DMS114 treated with DMSO at 0.1 percent for 48 hours (cell line): ENCODE results near the gene TMEM94.
"Not testable (repeated sequence)": the region's sequence is repeated elsewhere in the genome, so short reads cannot be mapped to it uniquely, and the experiment has no call there.

ENCODE experiments used
- DNase-seq: peaks from one replicate; lab custom pipeline; 2025; ENCODE audit not compliant: unreplicated experiment; lab: John Stamatoyannopoulos, UW

The TMEM94 gene

DNA sequence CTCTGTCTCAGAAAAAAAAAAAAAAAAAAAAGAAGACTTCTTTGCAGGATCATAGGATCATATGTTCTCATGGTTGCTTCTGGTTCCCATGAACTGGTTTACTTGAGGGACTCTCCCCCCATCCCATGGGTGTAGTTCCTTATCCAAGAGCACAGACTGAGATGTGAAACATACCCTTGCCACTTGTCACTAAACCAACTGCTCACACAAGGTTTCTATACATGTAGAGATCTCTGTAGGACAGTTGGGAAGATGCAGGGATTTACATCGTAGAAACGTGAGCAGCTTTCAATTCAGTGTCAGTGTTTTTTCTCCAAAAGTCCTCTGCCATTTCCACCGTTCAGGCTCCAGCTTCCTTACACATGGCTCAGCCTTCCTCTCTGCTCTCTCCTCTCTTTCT lies 11.1 kb upstream of the TMEM94 start:
- DNase-seq = no peak

DNA sequence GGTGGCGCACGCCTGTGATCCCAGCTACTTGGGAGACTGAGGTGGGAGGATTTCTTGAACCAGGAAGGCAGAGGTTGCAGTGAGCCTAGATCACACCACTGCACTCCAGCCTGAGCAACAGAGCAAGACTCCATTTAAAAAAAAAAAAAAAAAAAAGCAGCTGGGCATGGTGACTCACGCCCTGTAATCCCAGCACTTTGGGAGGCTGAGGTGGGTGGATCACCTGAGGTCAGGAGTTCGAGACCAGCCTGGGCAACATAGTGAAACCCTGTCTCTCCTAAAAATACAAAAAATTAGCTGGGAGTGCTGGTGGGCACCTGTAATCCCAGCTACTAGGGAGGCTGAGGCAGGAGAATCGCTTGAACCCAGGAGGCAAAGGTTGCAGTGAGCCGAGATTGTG lies 10.5 kb upstream of the TMEM94 start:
- not testable (repeated sequence) for DNase-seq

DNA sequence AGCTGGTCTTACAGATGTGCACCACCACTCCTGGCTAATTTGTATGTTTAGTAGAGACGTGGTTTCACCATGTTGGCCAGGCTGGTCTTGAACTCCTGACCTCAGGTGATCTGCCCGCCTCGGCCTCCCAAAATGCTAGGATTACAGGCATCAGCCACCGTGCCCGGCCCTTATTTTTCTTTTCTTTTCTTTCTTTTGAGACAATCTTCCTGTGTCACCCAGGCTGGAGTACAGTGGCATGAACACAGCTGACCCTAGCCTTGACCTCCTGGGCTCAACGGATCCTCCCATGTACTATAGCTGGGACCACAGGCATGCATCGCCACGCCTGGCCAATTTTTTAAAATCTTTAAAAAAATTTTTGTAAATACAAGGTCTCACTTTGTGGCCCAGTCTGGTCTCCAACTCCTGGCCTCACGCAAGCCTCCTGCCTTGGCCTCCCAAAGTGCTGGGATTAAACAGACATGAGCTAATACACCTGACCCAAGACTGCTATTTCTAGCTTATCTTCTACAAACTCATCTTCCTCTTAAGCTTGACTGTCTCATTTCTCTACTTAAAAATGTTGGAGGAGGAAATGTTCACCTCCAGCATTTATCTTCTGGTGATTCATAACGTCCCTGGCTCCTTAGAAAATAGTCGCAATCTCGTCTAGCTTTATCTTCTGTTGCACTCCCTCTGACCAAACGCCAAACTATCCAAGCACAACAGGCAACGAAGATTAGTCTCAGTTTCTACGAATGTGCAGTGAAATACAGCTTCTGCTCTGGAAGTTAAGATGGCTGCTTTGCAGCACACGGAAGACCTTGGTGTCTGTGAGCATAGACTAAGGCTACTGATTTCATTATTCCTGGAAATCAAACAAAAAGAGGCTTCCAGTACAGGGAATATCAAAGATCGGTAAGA lies 8.2 kb upstream of the TMEM94 start:
- DNase-seq = no peak

GRCh38 chr17:75450270-75450669 lies 6.2 kb upstream of the TMEM94 start:
- no peak for DNase-seq

DNA sequence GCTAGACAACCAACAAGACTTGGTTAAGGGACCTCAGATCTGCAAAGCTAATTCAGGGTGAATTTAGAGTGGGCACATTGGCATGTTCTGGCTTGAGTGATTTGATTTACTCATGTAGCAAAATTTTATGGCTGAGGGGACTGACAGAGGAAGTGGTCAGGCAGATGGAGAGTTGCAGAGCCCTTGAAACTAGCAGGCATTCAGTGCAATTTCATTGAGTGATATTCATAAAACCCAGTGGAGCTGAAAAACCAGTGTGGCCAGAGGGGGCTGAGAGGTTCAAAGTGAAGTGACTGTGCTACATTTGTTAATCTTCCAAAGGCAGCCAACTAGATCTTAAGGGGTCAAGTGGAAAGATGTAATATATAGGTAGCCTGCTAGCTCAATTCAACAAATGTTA lies 2.2 kb upstream of the TMEM94 start:
- no peak for DNase-seq

DNA sequence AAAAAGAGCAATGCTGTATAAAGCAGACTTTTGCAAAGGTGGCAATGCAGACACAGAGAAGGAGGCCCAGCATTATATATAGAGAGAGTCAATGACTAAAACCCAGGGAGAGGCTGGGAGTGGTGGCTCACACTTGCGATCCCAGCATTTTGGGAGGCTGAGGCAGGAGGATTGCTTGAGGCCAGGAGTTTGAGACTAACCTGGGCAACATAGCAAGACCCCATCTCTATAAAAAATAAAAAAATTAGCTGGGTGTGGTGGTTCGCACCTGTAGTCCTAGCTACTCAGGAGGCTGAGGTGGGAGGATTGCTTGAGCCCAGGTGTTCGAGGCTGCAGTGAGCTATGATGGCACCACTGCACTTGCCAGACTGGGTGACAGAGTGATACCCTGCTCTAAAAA lies 1.8 kb upstream of the TMEM94 start:
- DNase-seq = not testable (repeated sequence)

DNA sequence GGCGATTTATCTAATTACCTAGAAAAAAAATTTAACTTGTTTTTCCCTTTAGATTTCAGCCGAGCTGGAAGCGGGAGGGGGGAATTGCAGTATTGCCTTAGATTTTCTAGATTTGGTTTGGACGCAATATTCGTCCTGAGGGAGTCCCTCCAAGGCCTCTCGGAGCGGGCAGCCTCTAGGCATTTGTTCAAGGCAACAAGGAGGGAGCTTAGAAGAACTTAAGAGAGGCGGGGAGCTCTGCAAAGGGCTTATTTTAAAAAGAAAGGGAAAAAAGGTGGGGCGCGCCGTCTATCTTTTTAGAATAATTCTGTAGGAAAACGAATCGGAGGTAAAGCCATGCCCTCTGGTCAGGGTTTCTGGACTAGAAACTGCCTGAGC lies 407 bp upstream of the TMEM94 start:
- no peak for DNase-seq

DNA sequence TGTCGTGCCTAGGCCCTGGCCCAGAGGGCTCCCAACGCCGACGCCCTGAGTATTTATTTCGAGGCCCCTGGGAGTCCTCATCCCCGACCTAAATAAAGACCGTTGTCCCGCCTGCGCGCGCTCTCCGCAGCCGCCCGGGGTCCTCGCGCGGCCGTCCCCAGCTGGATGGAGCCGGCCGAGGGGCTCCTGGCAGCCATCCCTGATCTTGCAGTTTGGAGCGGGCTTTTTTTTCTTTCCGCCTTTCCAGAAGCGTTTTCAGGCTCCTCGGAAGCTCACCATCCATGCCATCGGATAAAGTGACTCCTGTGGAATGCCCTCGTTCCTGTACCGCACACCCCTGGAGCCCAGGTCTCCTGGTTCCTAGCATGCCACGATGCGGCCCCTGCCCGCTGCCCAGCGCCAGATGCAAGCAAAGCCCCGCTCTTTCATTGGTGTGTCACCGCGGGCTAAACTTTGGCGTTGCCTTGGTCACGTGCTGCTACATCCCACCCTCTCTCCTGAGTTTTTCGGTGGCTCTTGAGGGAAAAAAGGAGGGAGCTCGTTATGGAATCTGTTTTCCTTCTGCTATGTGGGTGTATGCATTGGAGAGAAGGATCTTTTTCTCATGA lies 716 bp downstream of the TMEM94 start:
- peak; percentile 40 for DNase-seq

DNA sequence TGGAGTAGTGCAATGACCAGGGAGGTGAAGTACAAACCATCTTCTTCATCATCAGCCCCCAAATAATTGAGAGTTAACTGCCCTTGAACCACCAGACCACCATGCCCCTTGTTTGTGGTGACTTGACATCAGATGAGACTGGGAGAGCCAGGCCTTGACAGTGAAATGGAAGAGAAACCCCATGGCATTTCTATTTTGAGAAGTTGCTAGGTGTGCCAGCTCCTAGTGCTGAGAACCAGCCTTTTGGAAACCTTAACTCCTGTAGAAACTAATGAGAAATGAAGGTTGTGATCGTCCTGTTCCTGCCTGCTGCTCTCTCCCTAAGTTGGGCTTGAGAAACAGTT lies 2.8 kb downstream of the TMEM94 start:
- no peak for DNase-seq

GRCh38 chr17:75459590-75460267 lies 3.3 kb downstream of the TMEM94 start:
- DNase-seq = no peak

- DNase-seq = no peak
Observed at GRCh38 chr17:75460295-75460694, 3.9 kb downstream of the TMEM94 start.

DNA sequence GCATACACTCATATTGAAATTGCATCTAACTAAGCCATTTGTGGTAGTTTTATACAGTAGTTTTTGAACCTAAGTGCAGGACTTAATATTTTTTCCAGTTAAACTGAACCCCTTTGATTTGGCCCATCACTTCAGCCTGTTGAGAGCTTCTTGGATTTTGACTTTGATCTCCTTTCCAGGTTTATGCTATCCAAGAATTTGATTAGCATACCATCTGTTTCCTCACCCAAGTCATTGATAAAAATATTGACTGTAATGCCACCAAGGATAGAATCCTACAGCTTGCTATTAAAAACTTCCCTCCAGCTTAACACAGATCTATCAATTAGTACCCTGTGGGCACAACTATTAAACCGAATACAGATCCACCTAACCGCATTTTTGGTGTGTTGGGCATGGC lies 7.2 kb downstream of the TMEM94 start:
- DNase-seq = no peak

GRCh38 chr17:75465039-75465438 lies 8.6 kb downstream of the TMEM94 start:
- no peak for DNase-seq

- DNase-seq = no peak
Observed at GRCh38 chr17:75468291-75468754, 11.9 kb downstream of the TMEM94 start.

GRCh38 chr17:75468779-75469373 lies 12.4 kb downstream of the TMEM94 start:
- DNase-seq = no peak

DNA sequence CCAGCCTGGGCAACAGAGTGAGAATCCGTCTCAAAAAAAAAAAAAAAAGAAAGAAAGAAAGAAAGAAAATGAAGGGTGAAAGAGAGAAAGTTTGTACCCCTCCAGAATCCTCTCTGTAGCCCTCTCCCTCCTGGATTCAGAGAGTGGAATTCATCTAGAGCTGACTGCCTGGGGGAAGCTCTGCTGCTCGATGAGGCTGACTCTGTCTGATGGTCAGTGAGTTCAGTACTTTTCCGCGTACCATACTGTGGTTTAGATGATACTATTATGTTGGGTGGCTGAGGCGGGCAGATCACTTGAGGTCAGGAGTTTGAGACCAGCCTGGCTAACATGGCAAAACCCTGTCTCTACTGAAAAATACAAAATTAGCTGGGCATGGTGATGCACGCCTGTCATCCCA lies 14.8 kb downstream of the TMEM94 start:
- DNase-seq = no peak

GRCh38 chr17:75472119-75472518 lies 15.7 kb downstream of the TMEM94 start:
- DNase-seq = no peak

- DNase-seq = no peak
Observed at GRCh38 chr17:75473246-75473645, 16.8 kb downstream of the TMEM94 start.

DNA sequence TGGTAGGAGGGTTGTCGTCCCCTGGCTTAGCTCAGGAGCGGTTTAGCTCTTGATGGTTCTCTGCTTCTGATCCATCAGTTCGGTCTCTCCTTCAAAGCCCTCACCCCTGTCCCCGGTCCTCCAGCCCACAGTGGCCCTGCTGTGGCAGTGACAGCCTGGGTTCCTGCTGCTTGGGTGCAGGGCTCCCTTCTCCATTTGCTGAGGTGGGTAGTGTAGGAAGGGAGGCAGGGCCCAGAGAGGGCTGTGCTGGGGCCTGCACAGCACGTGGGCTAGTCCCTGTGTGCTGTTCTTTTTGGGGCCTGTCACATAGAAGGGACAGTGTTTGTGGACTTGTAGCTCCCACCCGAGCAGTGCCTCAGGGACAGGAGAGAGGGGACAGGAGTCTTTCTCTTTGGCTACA lies 18.3 kb downstream of the TMEM94 start:
- no peak for DNase-seq

DNA sequence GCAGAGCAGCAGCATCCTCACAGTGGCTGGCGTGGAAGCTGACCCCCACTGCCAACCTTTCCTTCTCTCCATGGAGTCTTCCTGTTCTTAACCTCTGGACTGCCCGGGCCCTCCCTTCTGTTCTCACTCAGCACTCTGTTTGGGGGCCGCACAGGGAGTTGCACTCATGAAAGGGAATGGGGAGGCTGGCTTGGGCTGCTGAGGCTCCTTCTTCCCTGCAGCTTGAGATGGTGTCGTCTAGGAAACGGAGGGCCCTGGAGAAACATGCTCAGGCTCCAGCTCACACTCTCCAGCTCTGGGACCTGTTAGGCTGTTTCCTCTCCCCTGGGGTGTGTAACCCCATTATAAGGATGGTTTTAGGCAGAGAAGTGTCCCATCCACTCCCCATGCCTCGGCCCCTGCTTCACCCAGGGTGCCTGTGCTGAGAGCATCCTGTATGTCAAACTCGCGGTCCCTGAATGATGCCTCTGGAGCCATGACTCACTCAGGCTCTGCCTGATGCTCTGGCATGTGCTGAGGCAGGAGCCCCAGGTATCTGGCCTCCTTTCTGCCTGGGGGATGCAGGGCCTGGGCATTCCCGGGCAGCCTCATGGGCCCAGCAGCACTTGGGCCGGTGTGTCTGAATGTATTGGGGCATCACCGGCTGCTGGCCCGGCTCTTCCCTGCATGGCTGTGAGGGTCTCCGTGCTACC lies 18.9 kb downstream of the TMEM94 start:
- DNase-seq = no peak

DNA sequence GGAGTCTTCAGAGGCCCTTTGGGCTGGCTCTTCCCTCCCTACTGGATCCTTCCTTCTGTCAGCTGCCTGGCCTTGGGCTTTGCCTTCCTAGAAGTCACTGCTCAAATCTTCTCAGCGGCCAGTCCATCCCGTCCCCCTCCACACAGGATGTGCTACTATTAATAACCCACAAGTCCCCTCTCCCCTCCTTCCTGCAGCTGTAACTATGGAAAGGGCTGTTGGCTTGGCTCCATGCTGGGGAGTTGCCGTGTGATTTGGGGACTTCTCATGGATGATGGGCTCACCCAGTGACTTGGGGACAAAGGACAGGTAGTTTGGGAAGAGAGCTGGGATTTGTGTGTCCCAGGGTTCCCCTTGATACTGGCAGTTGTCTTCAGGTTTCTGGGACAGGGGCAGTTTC lies 19.4 kb downstream of the TMEM94 start:
- no peak for DNase-seq
